ENCODE data around the gene MAN1A2. TPM values are rescaled to one million over a fixed set of nuclear protein-coding genes. Genes with fewer than 3 reads are reported as not detected.

The MAN1A2 gene
- total RNA-seq, 1 donor from 2014 or later = 66.5 TPM

DNA sequence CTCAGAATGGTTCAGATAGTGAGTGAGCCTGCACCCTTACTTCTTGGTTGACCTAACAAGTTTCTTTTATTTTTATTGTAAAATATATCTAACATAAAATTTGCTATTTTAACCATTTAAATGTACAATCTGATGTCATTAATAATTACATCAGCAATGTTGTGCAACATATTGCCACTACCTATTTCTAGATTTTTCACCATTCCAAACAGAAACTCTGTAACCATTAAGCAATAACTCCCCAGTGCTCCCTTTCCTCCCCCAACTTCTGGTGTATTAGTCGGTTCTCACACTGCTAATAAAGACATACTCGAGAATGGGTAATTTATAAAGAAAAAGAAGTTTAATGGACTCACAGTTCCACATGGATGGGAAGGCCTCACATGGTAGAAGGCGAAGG, 162.4 kb downstream of the MAN1A2 start:
- Mint-ChIP-seq H3K9me3 (ENCODE audit: low read depth) (no peaks in the 10 kb centered on the region), H3K4me3 (ENCODE audit: low read depth) (no peak overlapping the region), H3K27ac (no peak overlapping the region), H3K4me1 (ENCODE audit: low read depth) (no peaks in the 10 kb centered on the region), H3K27me3 (no peaks in the 10 kb centered on the region), H3K36me3 (ENCODE audit: insufficient read depth) (peaks cover 6% of the 10 kb centered on the region)
- TF ChIP-seq, protein P1, sequence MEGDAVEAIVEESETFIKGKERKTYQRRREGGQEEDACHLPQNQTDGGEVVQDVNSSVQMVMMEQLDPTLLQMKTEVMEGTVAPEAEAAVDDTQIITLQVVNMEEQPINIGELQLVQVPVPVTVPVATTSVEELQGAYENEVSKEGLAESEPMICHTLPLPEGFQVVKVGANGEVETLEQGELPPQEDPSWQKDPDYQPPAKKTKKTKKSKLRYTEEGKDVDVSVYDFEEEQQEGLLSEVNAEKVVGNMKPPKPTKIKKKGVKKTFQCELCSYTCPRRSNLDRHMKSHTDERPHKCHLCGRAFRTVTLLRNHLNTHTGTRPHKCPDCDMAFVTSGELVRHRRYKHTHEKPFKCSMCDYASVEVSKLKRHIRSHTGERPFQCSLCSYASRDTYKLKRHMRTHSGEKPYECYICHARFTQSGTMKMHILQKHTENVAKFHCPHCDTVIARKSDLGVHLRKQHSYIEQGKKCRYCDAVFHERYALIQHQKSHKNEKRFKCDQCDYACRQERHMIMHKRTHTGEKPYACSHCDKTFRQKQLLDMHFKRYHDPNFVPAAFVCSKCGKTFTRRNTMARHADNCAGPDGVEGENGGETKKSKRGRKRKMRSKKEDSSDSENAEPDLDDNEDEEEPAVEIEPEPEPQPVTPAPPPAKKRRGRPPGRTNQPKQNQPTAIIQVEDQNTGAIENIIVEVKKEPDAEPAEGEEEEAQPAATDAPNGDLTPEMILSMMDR (IDR thresholded peaks at IDR 0.05; ENCODE audit: unreplicated experiment) = no peak
- no peak for DNase-seq (ENCODE audit: low spot score, unreplicated experiment)

DNA sequence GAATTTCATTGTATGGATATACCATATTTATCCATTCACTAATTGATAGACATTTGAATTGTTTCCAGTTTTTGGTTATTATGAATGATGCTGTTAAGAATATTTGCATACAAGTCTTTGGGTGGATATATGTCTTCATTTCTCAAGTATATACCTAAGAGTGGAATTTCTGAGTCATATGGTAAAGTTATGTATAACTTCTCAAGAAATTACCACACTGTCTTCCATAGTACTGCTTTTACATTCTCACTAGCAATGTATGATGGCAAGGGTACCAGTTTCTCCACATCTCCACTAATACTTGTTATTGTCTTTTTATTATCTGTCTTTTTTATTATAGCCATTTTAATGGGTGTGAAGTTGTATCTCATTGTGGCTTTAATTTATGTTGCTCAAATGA, 164.0 kb downstream of the MAN1A2 start:
- Mint-ChIP-seq H3K27me3 (no peaks in the 10 kb centered on the region), H3K36me3 (ENCODE audit: insufficient read depth) (peaks cover 6% of the 10 kb centered on the region), H3K4me1 (ENCODE audit: low read depth) (no peaks in the 10 kb centered on the region), H3K4me3 (ENCODE audit: low read depth) (no peak overlapping the region), H3K9me3 (ENCODE audit: low read depth) (no peaks in the 10 kb centered on the region), H3K27ac (no peak overlapping the region)
- no peak for DNase-seq (ENCODE audit: low spot score, unreplicated experiment)
- TF ChIP-seq, protein P1 (IDR thresholded peaks at IDR 0.05; ENCODE audit: unreplicated experiment) = no peak

DNA sequence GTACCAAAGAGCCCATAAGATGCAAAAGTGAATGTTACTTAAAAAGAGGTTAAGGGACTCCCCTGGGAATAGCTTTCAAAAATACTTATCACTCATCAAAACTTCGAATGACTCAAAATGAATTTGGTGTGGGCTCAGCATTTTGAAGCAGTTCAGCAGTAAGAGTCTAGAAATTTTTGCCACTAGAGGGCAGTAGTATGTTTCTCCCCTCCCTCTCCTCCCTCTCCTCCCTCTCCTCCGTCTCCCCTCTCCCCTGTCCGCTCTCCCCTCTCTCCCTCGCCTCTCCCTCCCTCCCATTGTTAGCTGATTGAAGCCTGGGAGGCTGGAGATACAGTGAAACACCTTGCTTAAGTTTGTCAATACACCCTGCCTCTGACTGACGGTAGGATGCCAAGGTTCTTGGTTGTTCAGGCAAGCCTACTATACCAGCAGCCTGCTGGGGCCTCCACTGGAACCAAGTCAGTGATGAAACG, 167.8 kb downstream of the MAN1A2 start:
- Mint-ChIP-seq H3K36me3 (ENCODE audit: insufficient read depth) (no peaks in the 10 kb centered on the region), H3K9me3 (ENCODE audit: low read depth) (no peaks in the 10 kb centered on the region), H3K4me3 (ENCODE audit: low read depth) (no peak overlapping the region), H3K4me1 (ENCODE audit: low read depth) (no peaks in the 10 kb centered on the region), H3K27me3 (no peaks in the 10 kb centered on the region), H3K27ac (peak overlapping the region; percentile 2)
- DNase-seq (ENCODE audit: low spot score, unreplicated experiment) = peak; percentile 25
- TF ChIP-seq, protein P1 (IDR thresholded peaks at IDR 0.05; ENCODE audit: unreplicated experiment) = peak; percentile 72

DNA sequence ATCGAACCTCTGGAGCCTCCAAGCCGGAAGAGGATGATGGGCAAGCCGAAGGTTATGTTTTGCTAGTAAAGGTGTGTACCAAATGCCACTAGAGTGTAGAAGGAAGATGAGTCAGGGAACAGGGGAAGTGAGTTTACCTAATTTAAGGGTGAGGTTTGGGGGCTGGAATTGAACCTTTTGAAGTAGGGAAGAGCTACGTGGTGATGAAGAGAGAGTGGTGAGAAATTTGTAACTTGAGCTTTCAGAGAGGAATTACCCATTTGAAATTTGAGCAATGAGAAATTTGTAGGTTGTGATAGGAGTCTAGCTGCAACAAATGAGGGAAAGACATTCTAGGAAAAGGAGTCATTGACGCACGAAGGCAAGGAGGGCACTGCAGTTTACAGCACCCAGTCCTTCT, 168.6 kb downstream of the MAN1A2 start:
- no peak for DNase-seq (ENCODE audit: low spot score, unreplicated experiment)
- Mint-ChIP-seq H3K9me3 (ENCODE audit: low read depth) (no peaks in the 10 kb centered on the region), H3K27me3 (no peaks in the 10 kb centered on the region), H3K36me3 (ENCODE audit: insufficient read depth) (no peaks in the 10 kb centered on the region), H3K4me3 (ENCODE audit: low read depth) (no peak overlapping the region), H3K27ac (no peak overlapping the region), H3K4me1 (ENCODE audit: low read depth) (no peaks in the 10 kb centered on the region)
- TF ChIP-seq, protein P1 (IDR thresholded peaks at IDR 0.05; ENCODE audit: unreplicated experiment) = no peak

DNA sequence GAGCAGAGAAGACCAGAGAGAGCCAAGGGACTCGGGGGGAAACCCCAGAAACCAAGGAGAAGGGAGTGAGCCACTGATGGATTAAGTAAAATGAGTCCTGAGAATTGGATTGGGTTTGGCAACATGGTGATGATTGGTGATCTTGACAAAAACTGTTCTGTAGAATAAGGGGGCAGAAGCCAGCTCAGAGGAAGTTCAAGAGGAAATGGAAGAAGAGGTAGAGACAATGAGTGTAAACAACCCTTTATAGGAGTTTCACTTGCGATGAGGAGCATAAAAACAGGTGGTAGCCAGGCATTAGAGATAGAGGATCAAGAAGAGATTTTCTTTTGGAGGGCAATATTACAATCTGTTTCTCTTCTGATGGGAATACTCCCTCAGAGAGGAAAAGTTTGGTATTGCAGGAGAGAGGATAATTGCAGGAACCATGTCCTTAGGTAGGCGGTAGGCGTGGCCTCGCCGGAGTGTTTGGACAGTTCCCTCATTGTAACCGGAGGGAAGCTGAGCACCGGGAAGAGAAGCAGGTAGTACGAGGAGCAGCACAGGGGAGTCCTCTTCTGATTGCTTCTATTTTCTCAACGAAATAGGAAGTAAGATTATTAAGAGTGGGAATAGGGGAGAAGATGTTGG, 170.2 kb downstream of the MAN1A2 start:
- no peak for DNase-seq (ENCODE audit: low spot score, unreplicated experiment)
- Mint-ChIP-seq H3K36me3 (ENCODE audit: insufficient read depth) (no peaks in the 10 kb centered on the region), H3K4me1 (ENCODE audit: low read depth) (peaks cover 3% of the 10 kb centered on the region), H3K27me3 (no peaks in the 10 kb centered on the region), H3K27ac (no peak overlapping the region), H3K9me3 (ENCODE audit: low read depth) (no peaks in the 10 kb centered on the region), H3K4me3 (ENCODE audit: low read depth) (no peak overlapping the region)
- TF ChIP-seq, protein P1 (IDR thresholded peaks at IDR 0.05; ENCODE audit: unreplicated experiment) = peak; percentile 13

All from progenitor cell of endocrine pancreas (in vitro differentiated cells).